ENCODE data around the gene SFI1.
"Not testable (repeated sequence)": the region's sequence is repeated elsewhere in the genome, so short reads cannot be mapped to it uniquely, and the experiment has no call there.

The SFI1 gene

DNA sequence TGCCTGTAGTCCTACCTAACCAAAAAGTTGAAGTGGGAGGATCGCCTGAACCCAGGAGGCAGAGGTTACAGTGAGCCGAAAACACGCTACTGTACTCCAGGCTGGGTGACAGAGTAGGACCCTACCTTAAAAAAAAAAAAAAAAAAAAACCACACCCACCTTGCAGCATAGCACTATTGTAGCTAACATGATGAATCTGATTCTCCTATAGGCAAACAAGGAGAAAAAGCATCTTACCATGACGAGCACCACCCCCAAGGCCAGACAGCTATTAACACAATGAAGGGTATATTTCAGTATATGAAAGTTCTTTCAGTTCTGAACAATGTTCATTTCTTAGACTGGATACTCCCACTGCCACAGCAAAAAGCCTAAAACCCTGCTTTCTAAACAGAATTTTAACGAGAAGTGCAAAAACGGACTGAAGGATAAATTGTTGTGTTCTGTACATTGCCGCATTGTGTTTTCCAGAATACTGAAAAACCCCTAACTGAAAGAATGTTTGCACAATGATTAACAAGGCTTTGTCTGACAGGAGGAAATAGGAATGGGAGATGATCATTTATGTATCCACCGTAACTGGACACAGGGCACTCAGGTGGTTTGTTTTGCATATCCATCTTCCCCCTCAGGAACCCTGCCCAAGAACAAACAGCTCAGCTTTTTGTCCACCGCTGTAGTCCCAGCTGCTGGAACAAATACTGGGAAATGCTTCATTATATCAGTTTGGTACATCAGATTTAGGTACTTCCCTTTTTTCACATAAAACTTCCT, 156.8 kb downstream of the SFI1 start:
- FAIRE-seq, result peak; percentile 56
- DNase-seq (ENCODE audit: extremely low spot score, insufficient read length, low read depth), result no peak

DNA sequence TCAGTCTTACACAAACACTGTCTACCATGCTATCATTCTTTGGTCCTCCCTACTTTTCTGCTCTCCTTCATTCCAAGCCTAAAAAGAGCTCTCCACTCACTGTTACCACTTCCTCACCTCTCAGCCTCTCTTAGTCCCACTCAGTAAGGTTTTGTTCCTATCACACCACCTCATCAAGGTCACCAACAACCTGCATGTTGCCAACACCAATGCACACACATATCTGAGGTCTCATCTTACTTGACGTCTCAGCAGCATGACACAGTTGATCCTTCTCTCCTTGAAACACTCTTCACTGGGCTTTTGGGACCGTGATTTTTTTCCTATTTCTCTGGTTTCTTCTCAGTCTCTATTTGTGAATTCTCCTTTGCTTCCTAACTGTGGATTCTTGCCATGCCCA, 157.6 kb downstream of the SFI1 start:
- no peak for DNase-seq (ENCODE audit: extremely low spot score, insufficient read length, low read depth)
- no peak for FAIRE-seq

DNA sequence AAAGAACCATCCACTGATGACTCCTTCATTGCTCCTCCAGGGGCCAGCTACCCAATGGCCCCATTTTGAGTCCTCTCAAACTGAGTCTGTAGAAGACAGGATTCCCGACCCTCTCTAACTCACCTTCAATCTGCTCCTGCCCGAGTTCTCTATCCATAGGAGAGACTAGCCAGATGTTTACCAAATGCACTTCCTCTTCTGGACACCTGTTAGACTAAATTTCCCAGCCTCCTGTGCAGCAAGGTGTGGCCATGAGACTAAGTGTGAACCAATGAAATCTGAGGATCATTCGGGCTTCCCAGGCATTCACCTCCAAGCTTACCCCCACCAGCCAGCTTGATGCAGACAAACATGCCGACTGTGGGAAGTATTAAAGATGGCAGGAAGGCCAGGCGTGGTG, 158.1 kb downstream of the SFI1 start:
- no peak for DNase-seq (ENCODE audit: extremely low spot score, insufficient read length, low read depth)
- FAIRE-seq, result no peak

GRCh38 chr22:31659246-31659645, 162.9 kb downstream of the SFI1 start:
- DNase-seq (ENCODE audit: extremely low spot score, insufficient read length, low read depth) (no peak), FAIRE-seq (no peak)

DNA sequence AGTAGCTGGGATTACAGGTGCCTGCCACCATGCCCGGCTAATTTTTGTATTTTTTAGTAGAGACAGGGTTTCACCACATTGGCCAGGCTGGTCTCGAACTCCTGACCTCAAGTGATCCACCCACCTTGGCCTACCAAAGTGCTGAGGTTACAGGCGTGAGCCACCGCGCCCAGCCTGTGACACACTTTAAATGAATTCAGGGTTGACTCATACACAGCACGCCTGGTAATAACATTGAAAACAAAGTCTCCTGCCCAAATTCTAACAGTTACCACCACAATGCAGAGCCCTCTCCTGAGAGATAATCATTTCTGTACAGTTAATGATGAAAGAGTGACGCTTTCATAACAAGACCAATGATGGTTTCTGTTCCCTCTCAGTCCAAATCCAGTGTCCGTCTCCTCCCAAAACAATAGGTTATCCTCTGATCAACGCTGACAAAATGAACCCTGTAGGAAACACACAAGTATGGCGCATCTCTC, 164.6 kb downstream of the SFI1 start:
- FAIRE-seq, result peak; percentile 51
- not testable (repeated sequence) for DNase-seq (ENCODE audit: extremely low spot score, insufficient read length, low read depth)

DNA sequence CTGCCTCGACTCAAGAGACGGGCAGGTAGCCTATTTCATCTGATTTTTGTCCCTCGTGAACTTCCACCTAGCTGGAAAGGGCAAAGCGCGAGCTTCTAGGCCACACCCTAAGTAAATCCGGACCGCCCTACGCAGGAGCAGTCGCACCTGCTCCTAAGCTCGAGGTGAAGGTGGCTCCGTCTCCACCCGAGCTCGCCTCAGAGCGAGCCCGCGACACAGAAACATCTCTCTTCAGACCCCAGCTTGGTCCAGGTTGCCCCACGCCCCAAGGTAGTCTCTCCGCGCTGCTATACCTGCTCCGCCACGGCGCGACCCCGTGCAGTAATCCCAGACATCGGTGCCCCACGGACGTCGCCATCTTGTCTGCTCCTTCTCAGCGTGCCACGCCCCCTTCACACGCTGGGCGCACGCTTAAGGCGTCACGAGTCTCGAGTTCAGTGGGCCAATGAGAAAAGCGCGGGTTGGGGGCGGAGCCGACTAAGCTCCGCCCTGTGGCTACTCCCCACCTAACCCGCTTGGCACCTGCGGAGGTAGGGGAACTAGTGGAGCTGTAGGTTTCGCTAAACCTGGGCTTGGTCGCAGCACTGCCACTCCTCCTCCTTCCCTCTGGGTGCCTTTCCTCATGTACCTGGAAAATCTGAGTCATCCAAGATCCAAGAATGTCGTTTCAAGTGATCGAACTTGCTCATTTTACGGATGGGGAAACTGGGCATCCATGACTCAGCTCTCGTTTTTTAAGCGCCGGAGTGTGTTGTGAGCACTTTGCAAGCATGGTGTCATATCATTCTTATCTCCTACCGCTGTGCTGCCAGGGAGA, 165.7 kb downstream of the SFI1 start, which contains the start of gene PISD:
PISD (minus strand) TSS at position 365 of the 817 bp plus-strand sequence; CDS start at position 358, 7 bp downstream.
- FAIRE-seq, result peak; percentile 94
- DNase-seq (ENCODE audit: extremely low spot score, insufficient read length, low read depth), result peak; percentile 95

GRCh38 chr22:31662668-31663037, 166.3 kb downstream of the SFI1 start:
- no peak for FAIRE-seq
- DNase-seq (ENCODE audit: extremely low spot score, insufficient read length, low read depth), result no peak

Measured in GM18507 (cell line).